Measurements from ENCODE around the gene EIF2A.

The EIF2A gene

DNA sequence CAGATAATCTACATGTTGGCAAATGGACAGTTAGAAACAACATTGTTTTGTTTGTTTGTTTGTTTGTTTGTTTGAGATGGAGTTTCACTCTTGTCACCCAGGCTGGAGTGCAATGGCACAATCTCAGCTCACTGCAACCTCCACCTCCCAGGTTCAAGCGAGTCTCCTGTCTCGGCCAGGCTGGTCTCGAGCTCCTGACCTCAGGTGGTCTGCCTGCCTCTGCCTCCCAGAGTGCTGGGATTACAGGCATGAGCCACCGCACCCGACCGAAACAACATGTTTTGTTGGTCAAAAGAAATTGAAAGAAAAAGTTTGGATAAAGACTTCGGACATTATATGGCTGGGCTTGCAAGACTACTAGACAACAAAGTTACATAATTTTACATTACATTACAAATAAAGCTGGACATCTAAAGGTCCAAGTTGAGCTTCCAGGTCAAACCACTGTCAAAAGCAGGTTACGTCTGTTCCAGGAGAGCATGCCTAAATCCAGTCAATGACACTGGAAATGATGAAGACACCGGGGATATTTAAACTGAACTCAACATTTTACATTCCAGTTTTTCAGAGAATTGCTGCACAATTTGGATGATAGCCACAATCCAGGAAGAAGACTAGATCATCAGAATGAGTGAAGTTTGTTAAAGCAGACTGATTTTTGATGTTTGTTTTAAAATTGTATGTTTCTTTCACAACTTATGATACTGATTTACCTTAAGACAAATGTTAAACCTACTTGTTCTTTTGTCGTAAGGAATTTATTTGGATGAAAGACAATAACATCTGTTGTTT lies 18.9 kb upstream of the EIF2A start:
- Mint-ChIP-seq H3K4me1 (no peaks in the 10 kb centered on the region), H3K9me3 (no peaks in the 10 kb centered on the region), H3K27me3 (peaks cover 3% of the 10 kb centered on the region), H3K36me3 (no peaks in the 10 kb centered on the region), H3K4me3 (no peak overlapping the region), H3K27ac (no peak overlapping the region)
- ATAC-seq (ENCODE audit: low read depth) (no peak), DNase-seq (ENCODE audit: low spot score in 2 of 2) (no peak)

DNA sequence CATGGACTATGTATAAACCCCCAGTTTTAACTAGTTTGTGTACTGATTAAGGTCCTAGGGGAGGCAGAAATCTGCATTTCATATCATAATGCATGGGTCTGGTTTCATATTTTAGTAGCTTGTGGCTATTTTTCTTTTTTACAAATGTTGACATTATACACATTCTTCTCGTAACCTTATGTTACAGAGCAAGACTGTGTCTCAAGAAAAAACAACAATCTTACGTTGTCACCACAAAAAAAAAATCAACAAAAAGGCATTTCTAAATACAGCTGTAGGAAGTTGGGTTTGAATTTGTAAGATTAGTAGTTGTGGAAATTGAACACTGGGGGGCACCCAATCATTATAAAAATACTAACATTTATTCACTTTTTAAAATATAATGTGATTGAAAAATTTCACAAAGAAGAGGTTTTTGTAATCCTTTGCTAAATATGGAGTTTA lies 18.2 kb upstream of the EIF2A start:
- H3K27ac Mint-ChIP-seq = no peak overlapping the region
- no peak overlapping the region for H3K4me3 Mint-ChIP-seq
- H3K9me3 Mint-ChIP-seq = no peaks in the 10 kb centered on the region
- peak; percentile 59 for ATAC-seq (ENCODE audit: low read depth)
- no peaks in the 10 kb centered on the region for H3K4me1 Mint-ChIP-seq
- peak in 1 of 2 donors; percentile 14 for DNase-seq (ENCODE audit: low spot score in 2 of 2)
- H3K27me3 Mint-ChIP-seq = peaks cover 2% of the 10 kb centered on the region
- H3K36me3 Mint-ChIP-seq = no peaks in the 10 kb centered on the region

GRCh38 chr3:150531775-150532174 lies 14.8 kb upstream of the EIF2A start:
- Mint-ChIP-seq H3K4me3 (no peak overlapping the region), H3K4me1 (no peaks in the 10 kb centered on the region), H3K27me3 (no peaks in the 10 kb centered on the region), H3K36me3 (no peaks in the 10 kb centered on the region), H3K9me3 (no peaks in the 10 kb centered on the region), H3K27ac (no peak overlapping the region)
- DNase-seq (ENCODE audit: low spot score in 2 of 2) = no peak
- ATAC-seq (ENCODE audit: low read depth) = no peak

DNA sequence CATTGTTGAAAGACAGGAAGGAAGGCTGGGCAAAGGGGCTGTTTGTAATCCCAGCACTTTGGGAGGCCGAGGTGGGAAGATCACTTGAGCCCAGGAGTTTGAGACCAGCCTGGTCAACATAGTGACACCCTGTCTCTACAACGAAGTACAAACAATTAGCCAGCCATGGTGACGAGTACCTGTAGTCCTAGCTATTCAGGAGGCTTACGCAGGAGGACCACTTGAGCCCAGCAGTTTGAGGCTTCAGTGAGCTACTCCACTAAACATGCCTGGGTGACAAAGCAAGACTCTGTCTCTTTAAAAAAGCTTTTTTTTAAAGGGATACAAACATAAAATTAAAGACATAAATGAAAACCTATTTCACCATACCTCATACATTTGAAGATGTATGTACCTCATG lies 11.4 kb upstream of the EIF2A start:
- no peak overlapping the region for H3K27ac Mint-ChIP-seq

DNA sequence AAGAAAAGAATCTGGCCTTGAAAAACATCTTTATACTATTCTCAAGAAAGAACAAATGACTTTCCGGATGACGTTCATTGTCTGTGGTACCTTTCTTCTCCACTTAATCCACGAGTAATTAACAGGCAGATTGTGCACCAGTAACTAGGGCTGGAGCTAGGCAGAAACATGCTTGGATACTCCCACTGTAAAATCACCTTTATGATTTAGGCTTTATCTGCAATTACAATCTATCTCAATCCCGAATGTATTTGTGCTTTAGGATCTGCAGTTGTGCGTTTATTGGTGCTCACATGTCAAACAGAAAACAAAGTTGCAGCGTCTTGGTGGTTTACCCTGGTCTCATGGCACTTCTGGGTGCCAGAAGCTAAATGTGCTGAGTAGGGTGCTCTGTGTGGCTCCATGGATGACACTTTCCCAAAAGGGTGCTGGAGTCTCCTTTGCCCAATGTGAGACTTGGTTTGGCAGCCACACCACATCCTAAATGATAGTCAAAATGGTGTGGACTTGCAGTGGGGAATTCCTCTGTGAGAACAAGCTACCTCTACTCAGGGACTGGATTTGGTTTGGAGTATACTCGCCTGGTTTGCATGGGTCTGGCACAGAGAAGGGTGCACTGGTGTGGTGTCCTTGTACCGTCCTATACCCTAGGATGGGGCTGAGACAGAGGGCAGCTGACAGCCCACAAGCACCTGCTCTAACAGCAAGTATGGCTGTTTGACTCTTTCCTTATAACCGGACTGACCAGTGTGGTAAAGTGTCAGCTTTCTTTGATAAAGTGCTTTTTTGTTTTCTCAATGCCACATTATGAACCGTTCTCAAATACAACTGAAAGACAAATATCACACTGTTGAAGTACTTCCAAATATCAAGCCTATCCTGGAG lies 8.0 kb upstream of the EIF2A start:
- H3K27ac Mint-ChIP-seq = no peak overlapping the region
- no peak overlapping the region for H3K4me3 Mint-ChIP-seq
- ATAC-seq (ENCODE audit: low read depth) = no peak
- no peaks in the 10 kb centered on the region for H3K4me1 Mint-ChIP-seq
- H3K36me3 Mint-ChIP-seq = peaks cover 3% of the 10 kb centered on the region
- no peaks in the 10 kb centered on the region for H3K9me3 Mint-ChIP-seq
- no peak for DNase-seq (ENCODE audit: low spot score in 2 of 2)
- no peaks in the 10 kb centered on the region for H3K27me3 Mint-ChIP-seq

More for the DNA sequence above, 11.4 kb upstream of the EIF2A start:
- DNase-seq (ENCODE audit: low spot score in 2 of 2) (no peak), ATAC-seq (ENCODE audit: low read depth) (no peak)
- Mint-ChIP-seq H3K4me1 (no peaks in the 10 kb centered on the region), H3K27me3 (no peaks in the 10 kb centered on the region), H3K36me3 (no peaks in the 10 kb centered on the region), H3K4me3 (no peak overlapping the region), H3K9me3 (no peaks in the 10 kb centered on the region)

DNA sequence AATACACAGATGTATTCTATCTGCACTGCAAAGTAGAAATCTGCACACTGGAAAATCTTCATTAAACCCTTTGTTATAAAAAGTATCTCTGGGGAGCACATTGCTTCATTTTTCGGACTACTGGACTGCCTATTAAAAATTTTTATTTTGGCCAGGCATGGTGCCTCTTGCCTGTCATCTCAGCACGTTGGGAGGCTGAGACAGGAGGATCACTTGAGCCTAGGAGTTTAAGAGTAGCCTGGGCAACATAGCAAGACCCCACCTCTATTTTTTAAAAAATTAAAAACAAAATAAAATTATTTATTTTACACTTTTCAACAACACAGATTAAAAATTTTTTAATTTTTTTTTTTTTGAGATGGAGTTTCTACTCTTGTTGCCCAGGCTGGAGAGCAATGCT lies 6.3 kb upstream of the EIF2A start:
- Mint-ChIP-seq H3K9me3 (no peaks in the 10 kb centered on the region), H3K27me3 (no peaks in the 10 kb centered on the region), H3K27ac (no peak overlapping the region), H3K36me3 (peaks cover 6% of the 10 kb centered on the region), H3K4me1 (peaks cover 3% of the 10 kb centered on the region), H3K4me3 (no peak overlapping the region)
- ATAC-seq (ENCODE audit: low read depth) = no peak
- DNase-seq (ENCODE audit: low spot score in 2 of 2) = no peak

DNA sequence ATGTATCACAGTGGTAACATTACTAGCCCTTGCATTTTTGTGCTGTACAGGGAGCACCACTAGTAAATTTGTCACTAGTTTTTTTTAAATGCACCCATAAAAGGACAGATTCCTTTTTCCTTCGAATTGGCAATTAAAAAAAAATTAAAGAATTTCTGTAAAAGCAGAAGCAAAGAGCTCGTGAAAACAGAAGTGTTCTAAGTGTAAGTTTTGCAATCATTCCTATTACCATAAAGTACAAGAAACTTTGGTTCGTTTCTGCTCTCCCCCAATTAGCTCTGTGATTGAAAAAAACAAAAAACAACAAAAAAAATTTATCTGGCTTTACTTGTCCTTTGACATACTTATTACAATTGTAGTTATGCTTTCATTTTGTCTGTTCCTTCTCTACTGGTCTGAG lies 5.6 kb upstream of the EIF2A start:
- H3K27me3 Mint-ChIP-seq = no peaks in the 10 kb centered on the region
- no peak for ATAC-seq (ENCODE audit: low read depth)
- no peaks in the 10 kb centered on the region for H3K9me3 Mint-ChIP-seq
- H3K4me3 Mint-ChIP-seq = no peak overlapping the region
- peaks cover 6% of the 10 kb centered on the region for H3K36me3 Mint-ChIP-seq
- H3K4me1 Mint-ChIP-seq = peaks cover 5% of the 10 kb centered on the region
- DNase-seq (ENCODE audit: low spot score in 2 of 2) = no peak
- H3K27ac Mint-ChIP-seq = peak overlapping the region; percentile 65

DNA sequence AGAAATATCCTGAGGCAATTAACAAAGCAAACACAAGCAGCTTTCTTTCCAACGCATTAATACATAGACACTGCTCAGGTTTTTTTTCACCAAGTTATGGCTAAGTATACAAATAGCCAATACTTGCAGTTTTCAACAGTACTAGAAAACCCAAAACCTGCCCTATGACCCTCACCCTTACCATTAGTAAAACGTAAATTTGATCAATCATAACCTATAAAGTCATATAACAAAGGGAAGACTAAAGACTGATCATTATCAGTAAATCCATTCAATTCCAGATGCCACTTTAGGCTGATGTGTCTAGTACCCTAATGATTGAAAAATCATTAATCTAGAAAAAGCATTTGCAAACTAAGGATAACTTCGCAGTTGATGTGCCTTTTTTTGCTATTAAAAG lies 3.5 kb upstream of the EIF2A start:
- no peak for ATAC-seq (ENCODE audit: low read depth)
- H3K36me3 Mint-ChIP-seq = peaks cover 6% of the 10 kb centered on the region
- peak overlapping the region; percentile 81 for H3K27ac Mint-ChIP-seq
- no peaks in the 10 kb centered on the region for H3K27me3 Mint-ChIP-seq
- no peaks in the 10 kb centered on the region for H3K9me3 Mint-ChIP-seq
- H3K4me3 Mint-ChIP-seq = no peak overlapping the region
- H3K4me1 Mint-ChIP-seq = peaks cover 15% of the 10 kb centered on the region
- no peak for DNase-seq (ENCODE audit: low spot score in 2 of 2)

DNA sequence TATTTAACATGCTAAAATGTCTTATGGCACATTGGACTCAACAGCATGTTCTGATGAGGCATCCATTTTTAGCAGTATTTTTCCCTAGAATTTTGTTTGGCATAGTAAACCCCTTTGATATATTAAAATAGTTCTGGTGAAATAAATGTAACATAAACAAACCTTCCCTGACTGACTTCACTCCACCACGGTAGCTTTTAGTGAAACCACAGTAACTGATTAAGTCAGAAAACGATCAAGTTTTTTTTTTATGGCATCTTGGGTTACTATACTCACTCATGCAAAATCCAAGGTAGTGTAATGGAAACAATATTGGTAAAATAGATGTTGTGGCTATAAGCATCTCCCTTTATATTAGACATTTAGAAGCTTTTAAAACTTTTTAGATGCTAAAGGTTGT lies 3.1 kb upstream of the EIF2A start:
- DNase-seq (ENCODE audit: low spot score in 2 of 2) (no peak), ATAC-seq (ENCODE audit: low read depth) (no peak)
- H3K27ac Mint-ChIP-seq = peak overlapping the region; percentile 81
- no peak overlapping the region for H3K4me3 Mint-ChIP-seq
- H3K27me3 Mint-ChIP-seq = no peaks in the 10 kb centered on the region
- no peaks in the 10 kb centered on the region for H3K9me3 Mint-ChIP-seq
- peaks cover 6% of the 10 kb centered on the region for H3K36me3 Mint-ChIP-seq
- H3K4me1 Mint-ChIP-seq = peaks cover 15% of the 10 kb centered on the region

DNA sequence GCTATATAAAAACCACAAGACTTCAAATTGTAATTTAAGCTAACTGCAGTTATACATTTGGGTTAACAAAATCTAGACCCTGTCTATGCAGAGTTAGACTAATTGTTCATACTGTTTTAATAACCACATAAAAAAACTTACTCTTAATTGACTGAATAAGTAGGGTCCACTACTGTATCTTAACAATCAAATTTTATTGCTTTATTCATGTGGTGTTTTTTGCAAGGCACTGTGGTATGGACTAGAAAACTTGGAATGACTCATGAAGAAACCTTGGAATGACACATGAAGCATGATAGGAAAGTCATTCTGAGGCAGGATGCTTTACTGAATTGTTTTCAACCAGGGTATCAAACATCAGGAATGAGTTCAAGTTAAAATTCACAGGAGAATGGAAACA lies 2.5 kb upstream of the EIF2A start:
- no peak for DNase-seq (ENCODE audit: low spot score in 2 of 2)
- Mint-ChIP-seq H3K27me3 (no peaks in the 10 kb centered on the region), H3K9me3 (no peaks in the 10 kb centered on the region), H3K4me1 (peaks cover 15% of the 10 kb centered on the region), H3K27ac (no peak overlapping the region), H3K4me3 (peak overlapping the region; percentile 9), H3K36me3 (peaks cover 6% of the 10 kb centered on the region)
- ATAC-seq (ENCODE audit: low read depth) = no peak

- no peak for DNase-seq (ENCODE audit: low spot score in 2 of 2)
Observed at GRCh38 chr3:150544726-150545125, 1.9 kb upstream of the EIF2A start.

DNA sequence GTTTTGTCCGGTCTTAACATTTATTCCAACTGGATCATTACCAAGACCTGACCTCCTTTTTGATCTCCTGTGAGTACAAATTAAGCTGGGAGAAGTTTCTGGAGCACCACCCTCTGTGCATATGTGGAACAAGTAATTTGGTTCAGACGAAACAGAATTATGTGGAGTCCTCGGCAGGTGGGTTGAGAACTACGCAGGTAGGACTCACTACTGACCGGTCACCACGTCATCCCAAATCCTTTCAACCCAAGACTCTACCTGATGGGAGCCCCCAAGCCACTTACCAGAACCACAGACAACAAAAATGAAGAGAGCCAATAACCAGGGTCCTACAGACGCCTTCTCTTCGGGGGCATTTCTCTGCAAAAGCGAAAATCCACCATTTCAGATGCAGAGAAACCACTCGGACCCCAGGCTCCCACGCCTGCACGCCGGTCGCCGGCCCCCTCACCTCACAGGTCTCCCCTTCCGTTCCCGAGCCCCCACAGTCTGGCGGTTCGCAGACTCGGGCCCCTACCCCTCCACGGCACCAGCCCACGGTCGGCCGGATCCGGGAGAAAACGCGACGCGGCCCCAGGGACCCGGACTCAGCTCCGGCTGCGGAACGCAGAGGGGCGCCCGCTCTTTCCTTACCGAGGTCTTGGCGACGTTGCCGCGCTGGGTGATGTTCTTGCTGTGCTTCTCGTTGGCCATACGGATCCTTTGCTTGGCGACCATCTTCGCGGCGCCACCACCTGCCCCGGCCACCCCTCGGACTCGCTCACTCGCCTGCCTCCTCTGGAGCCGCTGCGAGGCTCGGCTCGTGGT lies 965 bp upstream of the EIF2A start:
- Mint-ChIP-seq H3K9me3 (no peaks in the 10 kb centered on the region), H3K27ac (peak overlapping the region; percentile 99), H3K4me1 (peaks cover 15% of the 10 kb centered on the region), H3K36me3 (peaks cover 6% of the 10 kb centered on the region), H3K27me3 (no peaks in the 10 kb centered on the region), H3K4me3 (peak overlapping the region; percentile 96)
- ATAC-seq (ENCODE audit: low read depth) = peak; percentile 12
- DNase-seq (ENCODE audit: low spot score in 2 of 2) = peak in 1 of 2 donors; percentile 6

More at GRCh38 chr3:150544726-150545125, 1.9 kb upstream of the EIF2A start:
- peaks cover 15% of the 10 kb centered on the region for H3K4me1 Mint-ChIP-seq
- peak overlapping the region; percentile 99 for H3K27ac Mint-ChIP-seq
- ATAC-seq (ENCODE audit: low read depth) = no peak
- H3K4me3 Mint-ChIP-seq = peak overlapping the region; percentile 24
- peaks cover 6% of the 10 kb centered on the region for H3K36me3 Mint-ChIP-seq
- no peaks in the 10 kb centered on the region for H3K9me3 Mint-ChIP-seq
- H3K27me3 Mint-ChIP-seq = no peaks in the 10 kb centered on the region

GRCh38 chr3:150547045-150547741 lies 606 bp downstream of the EIF2A start:
- Mint-ChIP-seq H3K27me3 (no peaks in the 10 kb centered on the region), H3K27ac (peak overlapping the region; percentile 99), H3K4me1 (peaks cover 19% of the 10 kb centered on the region), H3K9me3 (no peaks in the 10 kb centered on the region), H3K4me3 (peak overlapping the region; percentile 96), H3K36me3 (peaks cover 9% of the 10 kb centered on the region)
- no peak for ATAC-seq (ENCODE audit: low read depth)
- no peak for DNase-seq (ENCODE audit: low spot score in 2 of 2)

Data from memory B cell (primary cell).